A549 (cell line): ENCODE data around the gene PSMD14. TPM values are rescaled to one million over a fixed set of nuclear protein-coding genes. Genes with fewer than 3 reads are reported as not detected.

Experiments used
- ATAC-seq, 2 experiments: fragments of 200-7000 bp in 1 of 2; fragments of >200 bp in 1 of 2; cut with Nextera tagmentation in 1 of 2; cut with Tn5 transposase in 1 of 2; 3 replicates each; pipeline versions ENCODE4 v1.8.0 to v1.9.1; 2018 to 2020; ENCODE audit warnings: mild to moderate bottlenecking in 1 of 2, moderate library complexity in 1 of 2
- CTCF ChIA-PET: fragments of 300-600 bp; sonication (Branson Sonifier 250); formaldehyde crosslinking; extraction: SDS; loops from one replicate; lab custom pipeline; 2021; ENCODE audit warnings: antibody characterized with exemption, inconsistent platforms; lab: Yijun Ruan, JAX
- POLR2A ChIA-PET: fragments of 350-600 bp; formaldehyde crosslinking; extraction: SDS; loops from one replicate; lab custom pipeline; 2021; ENCODE audit warnings: antibody characterized with exemption, inconsistent platforms; lab: Yijun Ruan, JAX
- DNase-seq, 2 experiments: peaks; one replicate each; pipeline versions ENCODE4 v3.0.0 to v3.0.0-alpha.2; 2011 to 2016; ENCODE audit warnings: low read depth in 1 of 2, low spot score in 1 of 2
- FAIRE-seq: peaks from 2 replicates; lab custom pipeline; 2011; peaks lifted over from hg19 to GRCh38; lab: Jason Lieb, UNC
- H3K27ac ChIP-seq, 2 experiments: fragments of >200 bp; sonication (Bioruptor Twin); formaldehyde crosslinking; 3 replicates each; pipeline ENCODE4 v1.5.1; 2016 to 2017
- H3K4me1 ChIP-seq: fragments of >200 bp; sonication (Bioruptor Twin); formaldehyde crosslinking; 3 replicates; pipeline ENCODE4 v1.6.1; 2016
- H3K4me2 ChIP-seq: fragments of >200 bp; sonication (Bioruptor Twin); formaldehyde crosslinking; 3 replicates; pipeline ENCODE4 v1.6.1; 2016
- H3K4me3 ChIP-seq: fragments of >200 bp; sonication (Bioruptor Twin); formaldehyde crosslinking; 3 replicates; pipeline ENCODE4 v1.5.1; 2016
- H3K9me3 ChIP-seq: fragments of >200 bp; sonication (Bioruptor Twin); formaldehyde crosslinking; 3 replicates; pipeline ENCODE4 v1.6.1; 2016
- BHLHE40 ChIP-seq: IDR thresholded peaks from 2 replicates; pipeline ENCODE4 v1.6.1; 2012; ENCODE audit warnings: low read depth, low read length, inconsistent platforms
- CBX2 ChIP-seq: fragments of 200-600 bp; sonication (generic); IDR thresholded peaks from 2 replicates; pipeline ENCODE4 v1.6.1; 2016; ENCODE audit warnings: low read depth, mild to moderate bottlenecking, borderline replicate concordance
- CHD2 ChIP-seq: fragments of 150-350 bp; IDR thresholded peaks from 2 replicates; pipeline ENCODE4 v1.6.1; 2014; ENCODE audit warnings: low read length; ENCODE audit not compliant: partially characterized antibody
- EHMT2 ChIP-seq: fragments of 200-600 bp; sonication (generic); IDR thresholded peaks from 2 replicates; pipeline ENCODE4 v1.6.1; 2016; ENCODE audit warnings: antibody characterized with exemption, low read depth, mild to moderate bottlenecking, moderate library complexity
- ELK1 ChIP-seq: fragments of 150-350 bp; IDR thresholded peaks from 2 replicates; pipeline ENCODE4 v1.6.1; 2014; ENCODE audit warnings: low read depth, mild to moderate bottlenecking, low read length
- GATA3 ChIP-seq: IDR thresholded peaks from 2 replicates; pipeline ENCODE4 v1.6.1; 2012; ENCODE audit warnings: borderline replicate concordance
- HEYL ChIP-seq: fragments of 250-450 bp; sonication (Bioruptor Pico); IDR thresholded peaks from 2 replicates; pipeline ENCODE4 v1.8.0; 2021; ENCODE audit warnings: mild to moderate bottlenecking, moderate library complexity
- HOXB13 ChIP-seq: fragments of 250-450 bp; sonication (Bioruptor Pico); IDR thresholded peaks from 2 replicates; pipeline ENCODE4 v1.5.0; 2020; ENCODE audit warnings: low read depth, mild to moderate bottlenecking, moderate library complexity
- JUN ChIP-seq, 2 experiments: fragments of >200 bp; sonication (Bioruptor Twin); formaldehyde crosslinking; IDR thresholded peaks; 2 replicates in 1 of 2; 3 replicates in 1 of 2; pipeline ENCODE4 v1.6.1; 2016 to 2017
- JUNB ChIP-seq: fragments of >200 bp; sonication (Bioruptor Twin); formaldehyde crosslinking; IDR thresholded peaks from 2 replicates; pipeline ENCODE4 v1.6.1; 2016
- KDM5A ChIP-seq: fragments of 200-600 bp; sonication (generic); IDR thresholded peaks from 2 replicates; pipeline ENCODE4 v1.6.1; 2016; ENCODE audit warnings: antibody characterized with exemption, mild to moderate bottlenecking
- MYC ChIP-seq: IDR thresholded peaks from 2 replicates; pipeline ENCODE4 v1.6.1; 2012; ENCODE audit warnings: mild to moderate bottlenecking, inconsistent platforms, low read length, improper control_type of control experiment, borderline replicate concordance
- NFE2L2 ChIP-seq: fragments of 150-350 bp; conservative IDR thresholded peaks from 2 replicates; pipeline ENCODE4 v1.6.1; 2014; ENCODE audit warnings: low read length
- PBX3 ChIP-seq: IDR thresholded peaks from 2 replicates; pipeline ENCODE4 v1.6.1; 2012
- PHF8 ChIP-seq: fragments of 200-600 bp; sonication (generic); IDR thresholded peaks from 2 replicates; pipeline ENCODE4 v1.6.1; 2016; ENCODE audit warnings: low read depth, mild to moderate bottlenecking, antibody characterized with exemption, moderate library complexity, borderline replicate concordance
- RARB ChIP-seq: fragments of 250-450 bp; sonication (Bioruptor Pico); IDR thresholded peaks from 2 replicates; pipeline ENCODE4 v1.8.0; 2021; ENCODE audit warnings: mild to moderate bottlenecking, moderate library complexity
- RNF2 ChIP-seq: fragments of 200-600 bp; sonication (generic); IDR thresholded peaks from 2 replicates; pipeline ENCODE4 v1.6.1; 2016; ENCODE audit warnings: low read depth, mild to moderate bottlenecking, antibody characterized with exemption, moderate library complexity, borderline replicate concordance
- SMC3 ChIP-seq: fragments of >200 bp; sonication (Bioruptor Twin); formaldehyde crosslinking; IDR thresholded peaks from 3 replicates; pipeline ENCODE4 v1.6.1; 2018; ENCODE audit warnings: inconsistent platforms
- ZNF302 ChIP-seq: fragments of 250-450 bp; sonication (Bioruptor Pico); IDR thresholded peaks from 2 replicates; pipeline ENCODE4 v1.9.0; 2021; ENCODE audit warnings: inconsistent platforms, mild to moderate bottlenecking, moderate library complexity
- ZSCAN20 ChIP-seq: fragments of 250-450 bp; sonication (Bioruptor Pico); IDR thresholded peaks from 2 replicates; pipeline ENCODE4 v1.8.0; 2022; ENCODE audit warnings: mild to moderate bottlenecking, moderate library complexity
- WGBS: methylation state at CpG from one replicate; pipeline ENCODE4 v1.1.6; 2017; ENCODE audit errors: missing lambda C conversion rate; 5-methylcytosine and 5-hydroxymethylcytosine counted together
- polyA plus RNA-seq, 4 experiments: library from polyadenylated mRNA; depleted of rRNA in 3 of 4; stranded (reverse); fragments of >200 nt; fragmentation: RNase III in 1 of 4; extraction: RNeasy Plus Mini Kit Qiagen cat#74134 plus additional on column Dnase treatment in 1 of 4; gene quantifications; 2 replicates in 3 of 4; 3 replicates in 1 of 4; pipeline ENCODE4 v1.2.3, GENCODE V29; 2011 to 2017
- TF ChIP-seq, protein P1 (sequence below): IDR thresholded peaks from 2 replicates; pipeline ENCODE4 v1.6.1; 2012; ENCODE audit warnings: low read depth, borderline replicate concordance
- TF ChIP-seq, protein P2 (sequence below): fragments of 450-650 bp; IDR thresholded peaks from 2 replicates; pipeline ENCODE4 v1.6.1; 2014; ENCODE audit warnings: antibody characterized with exemption
- TF ChIP-seq, protein P3 (sequence below): fragments of 250-450 bp; sonication (Bioruptor Pico); IDR thresholded peaks from 2 replicates; pipeline ENCODE4 v1.5.0; 2021; ENCODE audit warnings: mild to moderate bottlenecking, moderate library complexity, borderline replicate concordance

Gene PSMD14
- polyA plus RNA-seq, 2 of the 4 experiments (the other 2 are of a cell fraction): 166 to 218 TPM

DNA sequence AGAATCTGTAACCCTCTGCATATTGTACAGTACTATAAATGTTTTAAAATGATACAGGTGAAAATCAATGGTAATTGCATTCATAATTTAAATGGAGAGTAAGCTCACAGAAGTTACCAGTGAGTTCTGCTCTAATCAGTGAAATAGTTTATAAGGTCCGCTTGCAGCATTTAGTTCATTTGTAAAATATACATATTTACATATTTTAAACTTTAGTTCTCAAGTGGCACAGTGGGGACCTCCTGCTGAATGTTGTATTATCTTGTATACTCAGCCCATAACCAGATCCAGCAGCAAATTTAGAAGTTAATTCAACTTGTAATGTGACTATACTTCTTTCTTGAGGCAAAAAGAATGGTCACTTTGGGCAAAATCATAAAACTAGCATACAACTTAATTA lies 66.2 kb downstream of the PSMD14 start:
- H3K9me3 ChIP-seq: no peaks in the 10 kb centered on the region
- 95% methylated on average over 1 of the region's 1 CpG for whole genome bisulfite sequencing
- POLR2A ChIA-PET: no interaction called here
- TF ChIP-seq ZSCAN20 (CRISPR knock-in tag) (no peak), NFE2L2 (no peak), HEYL (no peak), RNF2 (no peak), MYC (no peak), JUNB (no peak), PBX3 (no peak), BHLHE40 (no peak), CBX2 (no peak), HOXB13 (no peak), EHMT2 (no peak), ZNF302 (no peak)
- TF ChIP-seq, protein P1, sequence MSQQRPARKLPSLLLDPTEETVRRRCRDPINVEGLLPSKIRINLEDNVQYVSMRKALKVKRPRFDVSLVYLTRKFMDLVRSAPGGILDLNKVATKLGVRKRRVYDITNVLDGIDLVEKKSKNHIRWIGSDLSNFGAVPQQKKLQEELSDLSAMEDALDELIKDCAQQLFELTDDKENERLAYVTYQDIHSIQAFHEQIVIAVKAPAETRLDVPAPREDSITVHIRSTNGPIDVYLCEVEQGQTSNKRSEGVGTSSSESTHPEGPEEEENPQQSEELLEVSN: no peak
- TF ChIP-seq, protein P2, sequence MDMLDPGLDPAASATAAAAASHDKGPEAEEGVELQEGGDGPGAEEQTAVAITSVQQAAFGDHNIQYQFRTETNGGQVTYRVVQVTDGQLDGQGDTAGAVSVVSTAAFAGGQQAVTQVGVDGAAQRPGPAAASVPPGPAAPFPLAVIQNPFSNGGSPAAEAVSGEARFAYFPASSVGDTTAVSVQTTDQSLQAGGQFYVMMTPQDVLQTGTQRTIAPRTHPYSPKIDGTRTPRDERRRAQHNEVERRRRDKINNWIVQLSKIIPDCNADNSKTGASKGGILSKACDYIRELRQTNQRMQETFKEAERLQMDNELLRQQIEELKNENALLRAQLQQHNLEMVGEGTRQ: no peak
- TF ChIP-seq, all 56 proteins: peak for 0
- CTCF ChIA-PET: no interaction called here
- ATAC-seq (no peak), DNase-seq (no peak), FAIRE-seq (no peak)
- Histone ChIP-seq H3K4me2 (no peak overlapping the region; the same call in 2 of the 3 replicates), H3K27ac (no peak overlapping the region), H3K4me3 (no peak overlapping the region), H3K4me1 (peaks cover 9% of the 10 kb centered on the region)

GRCh38 chr2:161379740-161380139 lies 71.5 kb downstream of the PSMD14 start:
- no peak overlapping the region for H3K27ac ChIP-seq
- H3K9me3 ChIP-seq: no peaks in the 10 kb centered on the region
- CTCF ChIA-PET: interaction anchor here (1.0 kb wide), 1 partner anchor 10 kb away, joined by 3 read pairs; no protein-coding TSS in a partner anchor
- 83% methylated on average over 2 of the region's 2 CpGs for WGBS
- no peak; a peak in 1 of 6 replicates for ATAC-seq
- no peak for FAIRE-seq
- 0 out of 3 replicates have a peak, but pooled peaks cover 4% of the 10 kb centered on the region for H3K4me1 ChIP-seq
- no peak for DNase-seq
- H3K4me3 ChIP-seq: no peak overlapping the region
- no peak overlapping the region for H3K4me2 ChIP-seq
- POLR2A ChIA-PET: interaction anchor here (0.6 kb wide), 1 partner anchor 10 kb away, joined by 7 read pairs; no protein-coding TSS in a partner anchor
- TF ChIP-seq JUN (IDR thresholded peaks at IDR 0.05) (no peak), KDM5A (no peak), CBX2 (no peak), GATA3 (no peak), BHLHE40 (no peak), SMC3 (no peak), RNF2 (no peak), CHD2 (no peak), PBX3 (no peak), ELK1 (no peak), PHF8 (no peak), RARB (no peak)
- TF ChIP-seq, protein P3, sequence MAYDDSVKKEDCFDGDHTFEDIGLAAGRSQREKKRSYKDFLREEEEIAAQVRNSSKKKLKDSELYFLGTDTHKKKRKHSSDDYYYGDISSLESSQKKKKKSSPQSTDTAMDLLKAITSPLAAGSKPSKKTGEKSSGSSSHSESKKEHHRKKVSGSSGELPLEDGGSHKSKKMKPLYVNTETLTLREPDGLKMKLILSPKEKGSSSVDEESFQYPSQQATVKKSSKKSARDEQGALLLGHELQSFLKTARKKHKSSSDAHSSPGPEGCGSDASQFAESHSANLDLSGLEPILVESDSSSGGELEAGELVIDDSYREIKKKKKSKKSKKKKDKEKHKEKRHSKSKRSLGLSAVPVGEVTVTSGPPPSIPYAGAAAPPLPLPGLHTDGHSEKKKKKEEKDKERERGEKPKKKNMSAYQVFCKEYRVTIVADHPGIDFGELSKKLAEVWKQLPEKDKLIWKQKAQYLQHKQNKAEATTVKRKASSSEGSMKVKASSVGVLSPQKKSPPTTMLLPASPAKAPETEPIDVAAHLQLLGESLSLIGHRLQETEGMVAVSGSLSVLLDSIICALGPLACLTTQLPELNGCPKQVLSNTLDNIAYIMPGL (CRISPR knock-in tag): no peak
